Psoas muscle (tissue), 8 donors: Measurements from ENCODE around the gene VAPA. TPM values are rescaled to one million over a fixed set of nuclear protein-coding genes. Genes with fewer than 3 reads are reported as not detected.

Experiments used
- ATAC-seq, 4 donors: fragments of 200-7000 bp; cut with Tn5 transposase; one replicate each; pipeline ENCODE4 v1.9.1; 2020; ENCODE audit warnings: moderate library complexity in 3 of 4, mild to moderate bottlenecking in 2 of 4
- DNase-seq, 2 donors: peaks; one replicate each; pipeline ENCODE4 v3.0.0-alpha.2; 2020
- H3K27ac ChIP-seq: fragments of 200-600 bp; one replicate; pipeline ENCODE4 v1.8.0; 2022
- H3K27me3 ChIP-seq, 3 donors: fragments of 200-600 bp in 1 of 3; one replicate each; pipeline versions ENCODE4 v1.6.1 to v1.8.0; 2013 to 2022; ENCODE audit warnings: low read length in 2 of 3, mild to moderate bottlenecking in 2 of 3, moderate library complexity in 1 of 3; ENCODE audit not compliant: insufficient read depth in 3 of 3
- H3K36me3 ChIP-seq, 2 donors: fragments of 200-600 bp in 1 of 2; one replicate each; pipeline versions ENCODE4 v1.6.1 to v1.8.0; 2013 to 2022; ENCODE audit warnings: low read depth in 1 of 2, mild to moderate bottlenecking in 1 of 2, moderate library complexity in 1 of 2; ENCODE audit not compliant: insufficient read depth in 1 of 2
- H3K4me1 ChIP-seq: fragments of 200-600 bp; one replicate; pipeline ENCODE4 v1.8.0; 2022
- H3K4me3 ChIP-seq: fragments of 200-600 bp; one replicate; pipeline ENCODE4 v1.8.0; 2022; ENCODE audit warnings: mild to moderate bottlenecking
- H3K9me3 ChIP-seq: fragments of 200-600 bp; one replicate; pipeline ENCODE4 v1.8.0; 2022
- CTCF ChIP-seq: fragments of 200-600 bp; IDR thresholded peaks from one replicate; pipeline ENCODE4 v1.8.0; 2022; ENCODE audit warnings: antibody characterized with exemption
- WGBS, 3 donors: extraction: QIAGEN DNeasy Blood & Tissue Kit; methylation state at CpG; one replicate each; pipeline versions ENCODE4 v1.1.6 to v1.1.7; 2013; 5-methylcytosine and 5-hydroxymethylcytosine counted together
- intact Hi-C, 2 donors: fragments of 100-400 bp; cut with DNase I; formaldehyde crosslinking; loops; one replicate each; pipeline versions ENCODE4 v1.11.0 to v1.14.2; 2022
- polyA plus RNA-seq, 3 donors: library from polyadenylated mRNA; stranded (reverse); fragments of 200-250 nt; gene quantifications; one replicate each; pipeline ENCODE4 v1.2.3, GENCODE V29; 2013
- total RNA-seq, 4 donors: library from RNA; stranded (reverse); fragmentation: NEBNext Ultra II Directional in 2 of 4; extraction: Animal tissue kit (Norgen Biotek cat#: 25700) in 2 of 4; gene quantifications; one replicate each; pipeline versions ENCODE4 v1.2.1 to v1.2.4, GENCODE V29; 2021 to 2023
- donor health status: healthy with polysubstance abuse.
- donor health status: DM: no; HTN: no; CAD: no; lungs with moderate emphysema.
- donor health status: Bipolar disorder and iron deficiency.
- donor health status: healthy.
- donor health status: DM: yes; HTN: yes; CAD: no.
- donor health status: DM: no; HTN: no; CAD: no.
- donor health status: DM: no; HTN: no; CAD: no.
- donor health status: DM: yes; HTN: yes; CAD: no.

Gene VAPA
- total and polyA plus RNA-seq, 7 donors, result 168 to 328 (median 225) TPM

GRCh38 chr18:9975658-9976057 lies 61.8 kb downstream of the VAPA start:
- intact Hi-C loops, result loop anchor here in 1 of 2 donors (1.0 kb wide), 1 partner anchor 545 kb away; no protein-coding TSS in a partner anchor
- Histone ChIP-seq H3K4me1 (no peaks in the 10 kb centered on the region), H3K27ac (no peak overlapping the region), H3K27me3 (no peaks in the 10 kb centered on the region), H3K9me3 (peaks cover 11% of the 10 kb centered on the region), H3K36me3 (no peaks in the 10 kb centered on the region), H3K4me3 (no peak overlapping the region)
- TF ChIP-seq CTCF, result no peak
- ATAC-seq, result no peak
- DNase-seq, result no peak

GRCh38 chr18:9982711-9983110 lies 68.9 kb downstream of the VAPA start:
- no peaks in the 10 kb centered on the region for H3K9me3 ChIP-seq
- no peak overlapping the region for H3K27ac ChIP-seq
- no peak for DNase-seq
- ATAC-seq, result no peak
- no peak for TF ChIP-seq CTCF
- no peaks in the 10 kb centered on the region for H3K4me1 ChIP-seq
- H3K36me3 ChIP-seq, result no peaks in the 10 kb centered on the region
- WGBS, 3 donors, result 83 to 96% (median 96%) methylated on average over 5 of the region's 5 CpGs
- intact Hi-C loops, result no loop called here
- no peaks in the 10 kb centered on the region for H3K27me3 ChIP-seq
- no peak overlapping the region for H3K4me3 ChIP-seq

- Histone ChIP-seq H3K36me3 (no peaks in the 10 kb centered on the region), H3K4me1 (no peaks in the 10 kb centered on the region), H3K9me3 (no peaks in the 10 kb centered on the region), H3K27ac (no peak overlapping the region), H3K4me3 (no peak overlapping the region), H3K27me3 (no peaks in the 10 kb centered on the region)
- WGBS, 3 donors, result 66 to 75% (median 74%) methylated on average over 5 of the region's 5 CpGs
- DNase-seq (no peak), ATAC-seq (no peak)
- no peak for TF ChIP-seq CTCF
- intact Hi-C loops, result no loop called here
Observed at GRCh38 chr18:9984080-9984479, 70.3 kb downstream of the VAPA start.

GRCh38 chr18:9985641-9986040 lies 71.8 kb downstream of the VAPA start:
- WGBS, 3 donors, result 85 to 90% (median 89%) methylated on average over 4 of the region's 4 CpGs
- peaks cover 0 to 1% (median 0%) of the 10 kb centered on the region in 3 donors for H3K27me3 ChIP-seq
- no peaks in the 10 kb centered on the region for H3K36me3 ChIP-seq
- no peak overlapping the region for H3K27ac ChIP-seq
- no peak for DNase-seq
- intact Hi-C loops, result no loop called here
- no peak overlapping the region for H3K4me3 ChIP-seq
- no peaks in the 10 kb centered on the region for H3K9me3 ChIP-seq
- TF ChIP-seq CTCF, result no peak
- H3K4me1 ChIP-seq, result no peaks in the 10 kb centered on the region
- ATAC-seq, result no peak

GRCh38 chr18:9986156-9986930 lies 72.5 kb downstream of the VAPA start:
- Histone ChIP-seq H3K27me3 (peaks cover 0 to 1% (median 0%) of the 10 kb centered on the region in 3 donors), H3K36me3 (no peaks in the 10 kb centered on the region), H3K4me1 (no peaks in the 10 kb centered on the region), H3K27ac (no peak overlapping the region), H3K9me3 (no peaks in the 10 kb centered on the region), H3K4me3 (no peak overlapping the region)
- no peak for TF ChIP-seq CTCF
- intact Hi-C loops, result no loop called here
- WGBS, 3 donors, result 81 to 87% (median 86%) methylated on average over 17 of the region's 17 CpGs
- ATAC-seq, result no peak
- no peak for DNase-seq
